Measurements from ENCODE around the gene SH2D4B. TPM values are rescaled to one million over a fixed set of nuclear protein-coding genes. Genes with fewer than 3 reads are reported as not detected.

SH2D4B gene
- total RNA-seq, result under 1 TPM in 1 of 2 donors, not detected in 1; under 0.01 TPM

GRCh38 chr10:80537736-80538480 lies at the start of gene SH2D4B:
Gene SH2D4B, plus strand, starts transcription at chr10:80537902. Its CDS starts 430 bp downstream, at chr10:80538332.

Other genes starting within 250 kb of the SH2D4B start
- 1 to 10 TPM in 1 of 2 donors, under 1 TPM in 1; 0.33 to 1.4 TPM for gene MAT1A, start 248.2 kb upstream of the SH2D4B start, total RNA-seq
- gene DYDC1, start 181.1 kb upstream of the SH2D4B start, total RNA-seq, result not detected
- not detected for gene DYDC2, start 181.1 kb upstream of the SH2D4B start, total RNA-seq
- gene PRXL2A, start 129.4 kb upstream of the SH2D4B start, total RNA-seq, result 10 to 100 TPM; 65.6 to 68.1 TPM
- 10 to 100 TPM; 61.9 to 69.6 TPM for gene TSPAN14, start 83.6 kb upstream of the SH2D4B start, total RNA-seq

Measured in melanocyte of skin (primary cell).